Psoas muscle (tissue), 8 donors: ENCODE data around the gene NPIPA3. TPM values are rescaled to one million over a fixed set of nuclear protein-coding genes. Genes with fewer than 3 reads are reported as not detected.

ENCODE experiments used
- ATAC-seq, 4 donors: fragments of 200-7000 bp; cut with Tn5 transposase; one replicate each; pipeline ENCODE4 v1.9.1; 2020; ENCODE audit warnings: moderate library complexity in 3 of 4, mild to moderate bottlenecking in 2 of 4
- DNase-seq, 2 donors: peaks; one replicate each; pipeline ENCODE4 v3.0.0-alpha.2; 2020
- H3K27ac ChIP-seq: fragments of 200-600 bp; one replicate; pipeline ENCODE4 v1.8.0; 2022
- H3K27me3 ChIP-seq, 3 donors: fragments of 200-600 bp in 1 of 3; one replicate each; pipeline versions ENCODE4 v1.6.1 to v1.8.0; 2013 to 2022; ENCODE audit warnings: low read length in 2 of 3, mild to moderate bottlenecking in 2 of 3, moderate library complexity in 1 of 3; ENCODE audit not compliant: insufficient read depth in 3 of 3
- H3K36me3 ChIP-seq, 2 donors: fragments of 200-600 bp in 1 of 2; one replicate each; pipeline versions ENCODE4 v1.6.1 to v1.8.0; 2013 to 2022; ENCODE audit warnings: low read depth in 1 of 2, mild to moderate bottlenecking in 1 of 2, moderate library complexity in 1 of 2; ENCODE audit not compliant: insufficient read depth in 1 of 2
- H3K4me1 ChIP-seq: fragments of 200-600 bp; one replicate; pipeline ENCODE4 v1.8.0; 2022
- H3K4me3 ChIP-seq: fragments of 200-600 bp; one replicate; pipeline ENCODE4 v1.8.0; 2022; ENCODE audit warnings: mild to moderate bottlenecking
- H3K9me3 ChIP-seq: fragments of 200-600 bp; one replicate; pipeline ENCODE4 v1.8.0; 2022
- WGBS, 3 donors: extraction: QIAGEN DNeasy Blood & Tissue Kit; methylation state at CpG; one replicate each; pipeline versions ENCODE4 v1.1.6 to v1.1.7; 2013; 5-methylcytosine and 5-hydroxymethylcytosine counted together
- intact Hi-C, 2 donors: fragments of 100-400 bp; cut with DNase I; formaldehyde crosslinking; loops; one replicate each; pipeline versions ENCODE4 v1.11.0 to v1.14.2; 2022
- polyA plus RNA-seq, 3 donors: library from polyadenylated mRNA; stranded (reverse); fragments of 200-250 nt; gene quantifications; one replicate each; pipeline ENCODE4 v1.2.3, GENCODE V29; 2013
- total RNA-seq, 4 donors: library from RNA; stranded (reverse); fragmentation: NEBNext Ultra II Directional in 2 of 4; extraction: Animal tissue kit (Norgen Biotek cat#: 25700) in 2 of 4; gene quantifications; one replicate each; pipeline versions ENCODE4 v1.2.1 to v1.2.4, GENCODE V29; 2021 to 2023
- TF ChIP-seq, protein P1 (sequence below): fragments of 200-600 bp; IDR thresholded peaks from one replicate; pipeline ENCODE4 v1.8.0; 2022; ENCODE audit warnings: antibody characterized with exemption
- donor health status: healthy with polysubstance abuse.
- donor health status: DM: no; HTN: no; CAD: no; lungs with moderate emphysema.
- donor health status: Bipolar disorder and iron deficiency.
- donor health status: healthy.
- donor health status: DM: yes; HTN: yes; CAD: no.
- donor health status: DM: no; HTN: no; CAD: no.
- donor health status: DM: no; HTN: no; CAD: no.
- donor health status: DM: yes; HTN: yes; CAD: no.

Gene NPIPA3
- total and polyA plus RNA-seq, 7 donors = 0.90 to 4.5 (median 1.6) TPM

- TF ChIP-seq, protein P1, sequence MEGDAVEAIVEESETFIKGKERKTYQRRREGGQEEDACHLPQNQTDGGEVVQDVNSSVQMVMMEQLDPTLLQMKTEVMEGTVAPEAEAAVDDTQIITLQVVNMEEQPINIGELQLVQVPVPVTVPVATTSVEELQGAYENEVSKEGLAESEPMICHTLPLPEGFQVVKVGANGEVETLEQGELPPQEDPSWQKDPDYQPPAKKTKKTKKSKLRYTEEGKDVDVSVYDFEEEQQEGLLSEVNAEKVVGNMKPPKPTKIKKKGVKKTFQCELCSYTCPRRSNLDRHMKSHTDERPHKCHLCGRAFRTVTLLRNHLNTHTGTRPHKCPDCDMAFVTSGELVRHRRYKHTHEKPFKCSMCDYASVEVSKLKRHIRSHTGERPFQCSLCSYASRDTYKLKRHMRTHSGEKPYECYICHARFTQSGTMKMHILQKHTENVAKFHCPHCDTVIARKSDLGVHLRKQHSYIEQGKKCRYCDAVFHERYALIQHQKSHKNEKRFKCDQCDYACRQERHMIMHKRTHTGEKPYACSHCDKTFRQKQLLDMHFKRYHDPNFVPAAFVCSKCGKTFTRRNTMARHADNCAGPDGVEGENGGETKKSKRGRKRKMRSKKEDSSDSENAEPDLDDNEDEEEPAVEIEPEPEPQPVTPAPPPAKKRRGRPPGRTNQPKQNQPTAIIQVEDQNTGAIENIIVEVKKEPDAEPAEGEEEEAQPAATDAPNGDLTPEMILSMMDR = no peak
- ATAC-seq = peak; percentile 32 to 57 (median 44)
Measured at GRCh38 chr16:14669776-14670175, 33.4 kb upstream of the NPIPA3 start.

DNA sequence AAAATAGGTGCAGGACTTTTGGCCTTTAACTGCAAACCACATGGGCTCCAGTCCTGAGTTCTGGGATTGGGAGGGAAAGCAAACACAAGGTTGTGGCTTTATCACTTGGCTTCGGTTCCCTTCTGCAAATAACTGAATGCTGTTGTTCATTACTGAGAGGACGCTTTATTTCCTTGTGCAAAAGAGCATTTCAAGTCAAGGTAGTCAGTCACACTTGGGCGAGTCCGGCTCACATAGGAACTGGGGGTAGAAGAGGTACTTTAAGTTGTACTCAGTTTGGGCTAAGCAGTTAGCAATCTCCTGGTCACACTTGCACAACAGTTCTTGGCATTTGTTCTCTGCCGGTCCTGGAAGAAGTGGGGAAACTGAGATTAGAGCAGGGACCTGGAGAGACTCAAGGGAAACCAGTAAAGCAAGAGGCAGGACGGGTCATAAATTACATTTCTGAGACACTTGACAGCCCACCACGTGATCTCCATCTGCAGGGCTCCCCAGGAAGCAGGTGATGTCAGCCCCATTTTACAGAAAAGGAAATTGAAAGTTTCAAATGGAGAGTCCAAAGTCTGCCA, 30.7 kb upstream of the NPIPA3 start:
- Histone ChIP-seq H3K27ac (no peak overlapping the region), H3K4me3 (no peak overlapping the region), H3K4me1 (no peaks in the 10 kb centered on the region), H3K36me3 (peaks cover 2 to 6% of the 10 kb centered on the region in 2 donors), H3K9me3 (no peaks in the 10 kb centered on the region), H3K27me3 (no peaks in the 10 kb centered on the region)
- ATAC-seq (no peak), DNase-seq (no peak)
- intact Hi-C loops = no loop called here
- TF ChIP-seq, protein P1 = no peak
- 68 to 78% (median 70%) methylated on average over 7 of the region's 7 CpGs for WGBS, 3 donors

More at GRCh38 chr16:14669776-14670175, 33.4 kb upstream of the NPIPA3 start:
- Histone ChIP-seq H3K36me3 (peaks cover 9 to 33% of the 10 kb centered on the region in 2 donors), H3K27me3 (no peaks in the 10 kb centered on the region), H3K9me3 (no peaks in the 10 kb centered on the region), H3K27ac (no peak overlapping the region), H3K4me1 (no peaks in the 10 kb centered on the region), H3K4me3 (no peak overlapping the region)
- no peak for DNase-seq
- WGBS, 3 donors = 90 to 95% (median 92%) methylated on average over 4 of the region's 4 CpGs
- intact Hi-C loops = no loop called here

DNA sequence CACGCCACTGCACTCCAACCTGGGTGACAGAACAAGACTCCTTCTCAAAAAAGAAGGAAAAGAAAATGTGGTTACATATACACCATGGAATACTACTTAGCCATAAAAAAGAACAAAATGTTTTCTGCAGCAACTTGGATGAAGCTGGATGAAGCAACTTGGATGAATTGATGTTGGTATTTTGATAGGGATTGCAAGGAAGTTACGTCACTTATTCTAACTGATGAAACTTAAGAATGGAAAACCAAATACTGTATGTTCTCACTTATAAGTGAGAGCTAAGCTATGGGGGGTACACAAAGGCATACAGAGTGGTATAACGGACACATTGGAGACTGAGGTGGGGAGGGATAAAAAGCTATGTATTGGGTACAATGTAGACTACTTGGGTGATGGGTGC, 26.6 kb upstream of the NPIPA3 start:
- H3K4me1 ChIP-seq = no peaks in the 10 kb centered on the region
- no peak for ATAC-seq
- H3K36me3 ChIP-seq = no peaks in the 10 kb centered on the region
- no peak overlapping the region for H3K27ac ChIP-seq
- DNase-seq = no peak
- no peaks in the 10 kb centered on the region for H3K9me3 ChIP-seq
- TF ChIP-seq, protein P1 = no peak
- intact Hi-C loops = no loop called here
- H3K4me3 ChIP-seq = no peak overlapping the region
- no peaks in the 10 kb centered on the region for H3K27me3 ChIP-seq
- whole genome bisulfite sequencing, 3 donors = 86 to 87% (median 86%) methylated on average over 3 of the region's 3 CpGs

DNA sequence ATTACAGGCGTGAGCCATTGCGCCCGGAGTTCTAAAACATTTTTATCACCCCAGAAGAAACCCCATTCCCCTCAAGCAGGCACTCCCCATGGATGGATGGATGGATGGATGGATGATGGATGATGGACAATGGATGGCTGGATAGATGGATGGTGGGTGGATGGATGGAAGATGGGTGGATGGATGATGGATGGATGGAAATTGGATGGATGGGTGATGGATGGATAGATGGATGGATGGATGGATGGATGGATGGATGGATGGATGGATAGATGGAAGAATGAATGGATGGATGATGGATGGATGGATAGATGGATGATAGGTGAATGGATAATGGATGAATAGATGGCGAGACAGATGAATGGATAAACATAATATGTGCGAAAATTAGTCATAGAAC, 25.6 kb upstream of the NPIPA3 start:
- H3K9me3 ChIP-seq = no peaks in the 10 kb centered on the region
- H3K36me3 ChIP-seq = no peaks in the 10 kb centered on the region
- intact Hi-C loops = no loop called here
- ATAC-seq (no peak), DNase-seq (no peak)
- H3K27ac ChIP-seq = no peak overlapping the region
- TF ChIP-seq, protein P1 = no peak
- 91 to 95% (median 93%) methylated on average over 5 of the region's 5 CpGs for WGBS, 3 donors
- H3K4me3 ChIP-seq = no peak overlapping the region
- no peaks in the 10 kb centered on the region for H3K4me1 ChIP-seq
- no peaks in the 10 kb centered on the region for H3K27me3 ChIP-seq
